Measurements from ENCODE around the gene SIRT3.

Gene SIRT3

GRCh38 chr11:270451-271318 lies 34.5 kb upstream of the SIRT3 start:
- DNase-seq, result no peak

- peak; percentile 40 for DNase-seq
Observed at GRCh38 chr11:269146-269890, 33.2 kb upstream of the SIRT3 start.

GRCh38 chr11:268716-269145 lies 32.6 kb upstream of the SIRT3 start:
- peak; percentile 34 for DNase-seq

GRCh38 chr11:267491-267994 lies 31.4 kb upstream of the SIRT3 start:
- DNase-seq, result peak; percentile 42

GRCh38 chr11:266676-267439 lies 30.7 kb upstream of the SIRT3 start:
- peak; percentile 28 for DNase-seq

GRCh38 chr11:261624-262023 lies 25.5 kb upstream of the SIRT3 start:
- DNase-seq, result no peak

GRCh38 chr11:259413-259812 lies 23.3 kb upstream of the SIRT3 start:
- DNase-seq, result no peak

GRCh38 chr11:257766-258493 lies 21.8 kb upstream of the SIRT3 start:
- DNase-seq, result no peak

GRCh38 chr11:256952-257737 lies 21.0 kb upstream of the SIRT3 start:
- no peak for DNase-seq

GRCh38 chr11:255816-256215 lies 19.7 kb upstream of the SIRT3 start:
- no peak for DNase-seq

- no peak for DNase-seq
Observed at GRCh38 chr11:255176-255575, 19.0 kb upstream of the SIRT3 start.

- no peak for DNase-seq
Observed at GRCh38 chr11:253886-254270, 17.7 kb upstream of the SIRT3 start.

- no peak for DNase-seq
Observed at GRCh38 chr11:253160-253885, 17.2 kb upstream of the SIRT3 start.

- no peak for DNase-seq
Observed at GRCh38 chr11:252666-253065, 16.5 kb upstream of the SIRT3 start.

GRCh38 chr11:251550-251949 lies 15.4 kb upstream of the SIRT3 start:
- DNase-seq, result no peak

GRCh38 chr11:250740-251299 lies 14.7 kb upstream of the SIRT3 start:
- DNase-seq, result peak; percentile 84

GRCh38 chr11:250274-250673 lies 14.1 kb upstream of the SIRT3 start:
- DNase-seq, result no peak

GRCh38 chr11:249062-249461 lies 12.9 kb upstream of the SIRT3 start:
- DNase-seq, result no peak

- DNase-seq, result no peak
Observed at GRCh38 chr11:244376-244775, 8.2 kb upstream of the SIRT3 start.

GRCh38 chr11:241634-242033 lies 5.5 kb upstream of the SIRT3 start:
- DNase-seq, result no peak

GRCh38 chr11:240315-240714 lies 4.2 kb upstream of the SIRT3 start:
- DNase-seq, result no peak
